H1 (cell line): ENCODE data around the gene PIBF1. TPM values are rescaled to one million over a fixed set of nuclear protein-coding genes. Genes with fewer than 3 reads are reported as not detected.
"Not testable (repeated sequence)": the region's sequence is repeated elsewhere in the genome, so short reads cannot be mapped to it uniquely, and the experiment has no call there.

Experiments used
- CTCF ChIA-PET: fragments of 300-600 bp; sonication (Branson Sonifier 250); formaldehyde crosslinking; loops from one replicate; lab custom pipeline; 2021; ENCODE audit not compliant: partially characterized antibody; lab: Charles Lee
- POLR2A ChIA-PET: fragments of 300-600 bp; sonication (Branson Sonifier 250); formaldehyde crosslinking; loops from one replicate; lab custom pipeline; 2021; ENCODE audit warnings: inconsistent platforms; ENCODE audit not compliant: partially characterized antibody; lab: Charles Lee
- DNase-seq, 2 experiments: peaks; one replicate each; pipeline versions ENCODE4 v3.0.0 to v3.0.0-alpha.2; 2010 to 2022; ENCODE audit warnings: low spot score in 2 of 2, low read depth in 1 of 2, mixed read lengths in 1 of 2
- FAIRE-seq: peaks from 2 replicates; lab custom pipeline; 2011; peaks lifted over from hg19 to GRCh38; lab: Jason Lieb, UNC
- H2AFZ ChIP-seq: 2 replicates; pipeline ENCODE4 v1.8.1; 2012; ENCODE audit warnings: low read length, inconsistent platforms
- H2AK5ac ChIP-seq: 2 replicates; pipeline ENCODE4 v1.6.1; 2013; ENCODE audit warnings: low read depth, low read length
- H2BK120ac ChIP-seq: replicated peaks from 2 replicates; pipeline ENCODE3; 2013; ENCODE audit warnings: low read depth, low read length, inconsistent platforms
- H2BK12ac ChIP-seq: 2 replicates; pipeline ENCODE4 v1.6.1; 2013; ENCODE audit warnings: low read depth, low read length
- H2BK15ac ChIP-seq: 2 replicates; pipeline ENCODE4 v1.6.1; 2013; ENCODE audit warnings: low read length
- H2BK20ac ChIP-seq: 2 replicates; pipeline ENCODE4 v1.6.1; 2013; ENCODE audit warnings: low read length
- H2BK5ac ChIP-seq: 2 replicates; pipeline ENCODE4 v1.6.1; 2013; ENCODE audit warnings: low read depth, low read length
- H3K14ac ChIP-seq: 2 replicates; pipeline ENCODE4 v1.6.1; 2013; ENCODE audit warnings: inconsistent platforms; ENCODE audit not compliant: insufficient read length
- H3K18ac ChIP-seq: 2 replicates; pipeline ENCODE4 v1.6.1; 2013; ENCODE audit warnings: low read length; ENCODE audit errors: extremely low read depth
- H3K23ac ChIP-seq: 2 replicates; pipeline ENCODE4 v1.6.1; 2013; ENCODE audit warnings: inconsistent platforms; ENCODE audit not compliant: insufficient read length
- H3K23me2 ChIP-seq: 2 replicates; pipeline ENCODE4 v1.6.1; 2013; ENCODE audit warnings: low read depth, low read length
- H3K27ac ChIP-seq: 2 replicates; pipeline ENCODE4 v1.6.1; 2011; ENCODE audit warnings: low read depth, low read length, inconsistent platforms
- H3K27me3 ChIP-seq, 4 experiments: replicated peaks in 1 of 4; 1 replicate in 1 of 4; 2 replicates in 3 of 4; pipeline versions ENCODE4 v1.6.1 to v1.8.1; 2011 to 2013; ENCODE audit warnings: low read length in 3 of 4, mild to moderate bottlenecking in 3 of 4, inconsistent platforms in 2 of 4, mixed read lengths in 2 of 4, moderate library complexity in 1 of 4; ENCODE audit not compliant: control insufficient read depth in 3 of 4, insufficient read depth in 3 of 4; ENCODE audit errors: extremely low read depth in 1 of 4
- H3K36me3 ChIP-seq, 4 experiments: 2 replicates each; pipeline versions ENCODE4 v1.6.1 to v1.8.1; 2011 to 2013; ENCODE audit warnings: mild to moderate bottlenecking in 4 of 4, low read length in 3 of 4, moderate library complexity in 2 of 4, control low read depth in 1 of 4, inconsistent platforms in 1 of 4; ENCODE audit not compliant: insufficient read depth in 4 of 4, control insufficient read depth in 2 of 4
- H3K4ac ChIP-seq: replicated peaks from 2 replicates; pipeline ENCODE3; 2013; ENCODE audit warnings: low read length, low read depth, mixed read lengths, inconsistent platforms; ENCODE audit not compliant: insufficient read length
- H3K4me1 ChIP-seq, 4 experiments: replicated peaks in 1 of 4; 1 replicate in 1 of 4; 2 replicates in 3 of 4; pipeline versions ENCODE4 v1.6.1 to v1.8.1; 2011 to 2013; ENCODE audit warnings: low read length in 3 of 4, inconsistent platforms in 2 of 4, mixed read lengths in 1 of 4; ENCODE audit not compliant: insufficient read depth in 4 of 4, control insufficient read depth in 3 of 4
- H3K4me2 ChIP-seq, 2 experiments: 2 replicates each; pipeline versions ENCODE4 v1.6.1 to v1.8.1; 2011 to 2013; ENCODE audit warnings: low read depth in 2 of 2, low read length in 2 of 2, control low read depth in 1 of 2, inconsistent platforms in 1 of 2, mild to moderate bottlenecking in 1 of 2; ENCODE audit not compliant: insufficient read depth in 1 of 2
- H3K4me3 ChIP-seq, 4 experiments: fragments of 200-600, 300-600 bp in 1 of 4; sonication (generic), shearing (Covaris generic), sonication (Bioruptor Twin) in 1 of 4; 2 replicates each; pipeline versions ENCODE4 v1.5.1 to v1.8.1; 2011 to 2016; ENCODE audit warnings: low read length in 4 of 4, low read depth in 3 of 4, control low read depth in 2 of 4, inconsistent platforms in 2 of 4, mild to moderate bottlenecking in 2 of 4, mixed read lengths in 1 of 4, moderate library complexity in 1 of 4; ENCODE audit not compliant: insufficient read depth in 2 of 4; ENCODE audit errors: extremely low read depth in 1 of 4
- H3K56ac ChIP-seq: replicated peaks from 2 replicates; pipeline ENCODE3; 2013; ENCODE audit warnings: low read depth, mild to moderate bottlenecking, mixed read lengths, low read length, inconsistent platforms; ENCODE audit not compliant: insufficient read length
- H3K79me1 ChIP-seq: 2 replicates; pipeline ENCODE4 v1.6.1; 2013; ENCODE audit warnings: low read depth, low read length, control low read depth
- H3K79me2 ChIP-seq, 2 experiments: 2 replicates each; pipeline versions ENCODE4 v1.6.1 to v1.8.1; 2012 to 2013; ENCODE audit warnings: low read length in 2 of 2, mild to moderate bottlenecking in 2 of 2, inconsistent platforms in 1 of 2; ENCODE audit not compliant: insufficient read depth in 2 of 2, control insufficient read depth in 1 of 2
- H3K9ac ChIP-seq, 4 experiments: replicated peaks in 1 of 4; 1 replicate in 1 of 4; 2 replicates in 3 of 4; pipeline versions ENCODE4 v1.6.1 to v1.8.1; 2011 to 2013; ENCODE audit warnings: low read depth in 3 of 4, low read length in 3 of 4, control low read depth in 2 of 4, mild to moderate bottlenecking in 2 of 4, moderate library complexity in 2 of 4, inconsistent platforms in 1 of 4; ENCODE audit errors: extremely low read depth in 1 of 4
- H3K9me3 ChIP-seq, 2 experiments: 2 replicates each; pipeline versions ENCODE4 v1.6.1 to v1.8.1; 2012 to 2013; ENCODE audit warnings: mild to moderate bottlenecking in 2 of 2, moderate library complexity in 2 of 2, control low read depth in 1 of 2, inconsistent platforms in 1 of 2, low read depth in 1 of 2, low read length in 1 of 2, mixed read lengths in 1 of 2; ENCODE audit not compliant: insufficient read depth in 2 of 2
- H4K20me1 ChIP-seq, 2 experiments: replicated peaks in 1 of 2; 2 replicates each; pipeline versions ENCODE3 to v1.8.1; 2011 to 2013; ENCODE audit warnings: inconsistent platforms in 2 of 2, low read length in 2 of 2, mild to moderate bottlenecking in 1 of 2; ENCODE audit not compliant: insufficient read depth in 2 of 2, control insufficient read depth in 1 of 2
- H4K5ac ChIP-seq: 2 replicates; pipeline ENCODE4 v1.6.1; 2013; ENCODE audit warnings: low read length, low read depth, mixed read lengths, inconsistent platforms; ENCODE audit not compliant: insufficient read length
- H4K8ac ChIP-seq: 2 replicates; pipeline ENCODE4 v1.8.0; 2013; ENCODE audit warnings: mild to moderate bottlenecking, moderate library complexity, low read length, inconsistent platforms; ENCODE audit not compliant: insufficient read depth; ENCODE audit errors: extremely low read depth
- H4K91ac ChIP-seq: replicated peaks from 2 replicates; pipeline ENCODE3; 2013; ENCODE audit warnings: low read length, mixed read lengths, inconsistent platforms; ENCODE audit not compliant: insufficient read length
- WGBS, 2 experiments: shearing (Covaris generic) in 1 of 2; methylation state at CpG; one replicate each; pipeline versions ENCODE4 v1.1.6 to v1.1.7; 2013 to 2015; ENCODE audit warnings: low lambda C conversion rate in 2 of 2, mixed read lengths in 2 of 2, inconsistent platforms in 1 of 2, low coverage in 1 of 2, missing lambda C conversion rate in 1 of 2; ENCODE audit not compliant: insufficient replicate concordance in 2 of 2, insufficient coverage in 1 of 2, insufficient read length in 1 of 2; ENCODE audit errors: extremely low coverage in 1 of 2, missing lambda C conversion rate in 1 of 2; 5-methylcytosine and 5-hydroxymethylcytosine counted together
- polyA plus RNA-seq, 7 experiments: library from polyadenylated mRNA; depleted of rRNA in 3 of 7; stranded (reverse) in 5 of 7; unstranded in 2 of 7; fragments of >200 nt in 5 of 7; fragments of 200-250 nt in 2 of 7; gene quantifications; 1 replicate in 5 of 7; 2 replicates in 1 of 7; 4 replicates in 1 of 7; pipeline versions ENCODE4 v1.2.1 to v1.2.3, GENCODE V29; 2011 to 2013; ENCODE audit warnings: missing spikeins in 2 of 7, mixed read lengths in 2 of 7
- total RNA-seq: library from RNA; stranded (reverse); fragmentation: NEBNext Ultra II Directional; extraction: Animal tissue kit (Norgen Biotek cat#: 25700); gene quantifications from 2 replicates; pipeline ENCODE4 v1.2.1, GENCODE V29; 2021

Gene PIBF1
- total and polyA plus RNA-seq, 2 of the 8 experiments (the other 6 are each of a cell fraction or from before 2014, with no cell fraction given) = 1.1 to 13.2 TPM

DNA sequence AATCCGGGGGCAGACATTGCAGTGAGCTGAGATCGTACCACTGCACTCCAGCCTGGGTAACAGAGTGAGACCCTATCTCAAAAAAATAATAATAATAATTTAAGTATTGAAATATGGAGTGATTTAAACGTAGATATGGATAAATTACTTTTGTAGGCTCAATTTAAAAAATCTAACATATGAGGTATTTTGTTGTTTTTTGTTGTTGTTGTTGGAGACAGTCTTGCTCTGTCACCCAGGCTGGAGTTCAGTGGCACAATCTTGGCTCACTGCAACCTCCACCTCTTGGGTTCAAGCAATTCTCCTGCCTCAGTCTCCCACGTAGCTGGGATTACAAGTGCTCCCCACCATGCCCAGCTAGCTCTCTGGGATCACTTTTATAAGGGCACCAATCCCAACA, 2.7 kb downstream of the PIBF1 start:
- H4K20me1 ChIP-seq, H3K36me3 ChIP-seq, H3K9ac ChIP-seq, H3K4me3 ChIP-seq, H2BK15ac ChIP-seq, H2BK20ac ChIP-seq, H3K27me3 ChIP-seq, H2BK5ac ChIP-seq, H3K23ac ChIP-seq, H2BK12ac ChIP-seq, DNase-seq, H3K4me2 ChIP-seq, H2AFZ ChIP-seq, H3K56ac ChIP-seq, POLR2A ChIA-PET, H3K23me2 ChIP-seq, H3K79me1 ChIP-seq, H2AK5ac ChIP-seq, H4K8ac ChIP-seq, H3K4me1 ChIP-seq, H2BK120ac ChIP-seq, H4K5ac ChIP-seq, H3K14ac ChIP-seq, H3K18ac ChIP-seq, H3K9me3 ChIP-seq, H3K27ac ChIP-seq, FAIRE-seq, H4K91ac ChIP-seq, H3K4ac ChIP-seq: not testable (repeated sequence)
- peaks cover 6 to 49% of the 10 kb centered on the region in 2 experiments for H3K79me2 ChIP-seq
- WGBS, 2 experiments = 94% methylated on average over 4 of the region's 4 CpGs; no CpG with 5 or more reads in 1 of the 2 experiments
- CTCF ChIA-PET = interaction anchor here (0.6 to 2.8 kb wide), 3 partner anchors 24 to 378 kb away, joined by 3 to 10 read pairs (median 4); no protein-coding TSS in a partner anchor
